NCI-H128 (cell line): Measurements from ENCODE around the gene PHYH.
"Not testable (repeated sequence)": the region's sequence is repeated elsewhere in the genome, so short reads cannot be mapped to it uniquely, and the experiment has no call there.

ENCODE experiments used
- DNase-seq: peaks from one replicate; lab custom pipeline; 2025; ENCODE audit not compliant: unreplicated experiment; lab: John Stamatoyannopoulos, UW

Gene PHYH

GRCh38 chr10:13322615-13323148 lies 22.8 kb upstream of the PHYH start:
- DNase-seq: no peak

GRCh38 chr10:13321576-13321975 lies 21.7 kb upstream of the PHYH start:
- no peak for DNase-seq

GRCh38 chr10:13319166-13319565 lies 19.3 kb upstream of the PHYH start:
- no peak for DNase-seq

DNA sequence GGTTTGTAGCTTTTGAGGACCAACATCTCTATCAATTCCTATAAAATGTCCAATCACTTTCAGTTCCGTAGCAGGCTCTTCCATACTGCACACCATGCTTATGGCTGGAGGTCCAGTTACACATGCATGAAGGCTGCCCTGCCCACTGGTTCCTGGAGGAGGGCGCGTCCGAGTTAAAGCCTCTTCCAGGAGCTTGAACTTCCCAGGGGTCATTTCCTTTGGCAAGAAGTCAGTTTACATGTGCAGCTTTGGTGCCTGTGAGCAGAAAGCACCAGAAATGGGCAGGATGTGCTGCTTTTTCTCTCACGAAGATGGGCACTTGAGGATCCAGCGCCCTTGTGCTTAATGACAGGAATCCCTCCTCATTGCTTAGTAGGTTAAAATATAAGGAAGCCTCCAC lies 17.6 kb upstream of the PHYH start:
- no peak for DNase-seq

DNA sequence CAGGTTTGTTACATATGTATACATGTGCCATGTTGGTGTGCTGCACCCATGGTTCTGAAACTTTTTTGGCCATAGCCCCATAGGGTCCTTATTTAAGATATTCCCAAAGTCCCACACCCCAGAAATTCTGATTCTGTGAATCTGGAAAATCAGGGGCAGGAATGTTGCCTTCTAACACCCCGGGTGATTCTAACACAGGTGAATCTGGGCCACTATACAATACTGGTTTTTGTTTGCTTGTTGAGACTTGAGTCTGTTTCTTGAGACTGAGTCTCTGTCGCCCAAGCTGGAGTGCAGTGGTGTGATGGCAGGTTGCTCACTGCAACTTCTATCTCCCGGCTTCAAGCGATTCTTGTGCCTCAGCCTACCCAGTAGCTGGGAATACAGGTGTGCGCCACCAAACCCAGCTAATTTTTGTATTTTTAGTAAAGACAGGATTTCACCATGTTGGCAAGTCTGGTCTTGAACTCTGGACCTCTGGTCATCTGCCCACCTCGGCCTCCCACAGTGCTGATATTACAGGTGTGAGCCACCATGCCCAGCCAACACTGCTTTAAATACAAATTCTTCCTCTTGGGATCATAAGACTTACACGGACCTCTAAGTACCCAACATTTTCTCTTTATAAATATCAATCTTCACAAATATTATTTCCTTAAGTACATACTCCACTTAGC lies 16.9 kb upstream of the PHYH start:
- no peak for DNase-seq

DNA sequence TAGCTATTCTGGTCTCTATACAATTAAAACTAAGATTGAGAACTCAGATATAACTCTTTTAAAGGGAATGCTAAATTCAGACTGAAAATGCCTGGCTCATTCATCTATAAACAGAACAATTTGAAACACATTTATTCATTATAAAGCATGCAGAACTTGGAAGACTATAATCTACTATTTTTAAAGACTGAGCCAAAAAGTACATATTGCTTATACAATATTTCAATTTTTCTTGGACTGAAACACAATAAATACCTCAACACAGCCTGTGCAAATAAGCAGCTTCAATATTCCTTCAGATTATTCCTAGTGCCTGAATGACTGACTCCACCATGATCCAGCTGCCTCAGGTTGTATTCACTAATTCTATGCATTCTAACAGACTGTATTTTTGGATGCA lies 15.5 kb upstream of the PHYH start:
- DNase-seq: no peak

DNA sequence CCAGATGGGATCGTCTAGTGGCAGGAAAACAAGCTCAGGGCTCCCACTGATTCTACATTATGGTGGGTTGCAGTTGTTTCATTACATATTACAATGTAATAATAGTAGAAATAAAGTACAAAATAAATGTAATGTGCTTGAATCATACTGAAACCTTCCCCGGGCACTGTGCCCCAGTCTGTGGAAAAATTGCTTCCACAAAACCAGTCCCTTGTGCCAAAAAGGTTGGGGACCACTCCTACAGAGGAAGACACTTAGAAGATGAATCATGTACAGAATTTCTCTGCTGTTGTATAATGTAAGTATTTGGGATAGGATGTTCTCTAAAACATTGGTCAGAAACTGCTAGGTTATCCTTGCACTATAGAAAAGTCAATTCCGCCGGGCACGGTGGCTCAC lies 11.3 kb upstream of the PHYH start:
- no peak for DNase-seq

DNA sequence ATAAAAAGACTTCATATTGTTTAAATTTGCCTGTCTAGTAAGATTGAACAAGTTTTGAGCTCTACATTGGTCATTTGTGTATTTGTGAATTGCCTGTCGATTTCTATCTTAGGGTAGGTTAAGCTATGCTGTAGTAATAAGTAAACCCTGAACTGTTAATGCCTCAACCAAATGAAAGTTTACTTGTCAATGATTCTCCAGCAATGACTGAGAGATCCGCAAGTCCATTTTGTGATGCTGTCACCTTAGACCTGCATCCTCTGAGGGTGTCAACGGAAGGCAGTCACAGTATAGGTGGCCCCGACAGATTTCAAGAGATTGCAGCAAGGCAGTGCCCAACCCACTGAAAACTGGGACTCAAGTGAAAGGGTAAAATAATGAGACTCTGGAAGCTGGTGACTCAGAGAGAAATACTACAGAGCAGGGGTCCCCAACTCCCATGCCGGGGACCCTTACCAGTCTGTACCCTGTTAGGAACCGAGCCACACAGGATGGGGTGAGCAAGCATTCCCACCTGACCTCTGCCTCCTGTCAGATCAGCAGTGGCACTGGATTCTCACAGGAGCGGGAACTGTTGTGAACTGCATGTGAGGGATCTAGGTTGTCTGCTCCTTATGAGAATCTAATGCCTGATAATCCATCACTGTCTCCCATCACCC lies 10.8 kb upstream of the PHYH start:
- DNase-seq: no peak

GRCh38 chr10:13309792-13310191 lies 9.9 kb upstream of the PHYH start:
- DNase-seq: no peak

- no peak for DNase-seq
Observed at GRCh38 chr10:13308096-13308495, 8.2 kb upstream of the PHYH start.

DNA sequence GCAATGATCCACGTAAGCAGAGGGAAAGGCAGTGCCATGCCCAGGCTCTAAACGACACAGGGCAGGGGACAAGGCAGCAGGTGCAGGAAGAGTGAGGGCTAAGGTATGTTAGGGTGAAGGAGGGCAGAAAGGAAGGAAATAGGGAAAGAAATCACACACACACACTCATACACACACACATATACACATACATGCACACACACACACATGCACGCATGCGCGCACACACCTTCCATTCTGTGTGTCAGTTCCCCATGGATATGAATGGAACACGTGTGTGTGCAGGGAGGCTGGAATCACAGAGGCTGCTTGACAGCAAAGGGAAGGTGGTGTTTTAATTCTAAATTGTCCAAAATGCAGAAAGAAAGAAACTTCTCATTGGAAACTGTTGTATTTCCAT lies 6.2 kb upstream of the PHYH start:
- DNase-seq: no peak

DNA sequence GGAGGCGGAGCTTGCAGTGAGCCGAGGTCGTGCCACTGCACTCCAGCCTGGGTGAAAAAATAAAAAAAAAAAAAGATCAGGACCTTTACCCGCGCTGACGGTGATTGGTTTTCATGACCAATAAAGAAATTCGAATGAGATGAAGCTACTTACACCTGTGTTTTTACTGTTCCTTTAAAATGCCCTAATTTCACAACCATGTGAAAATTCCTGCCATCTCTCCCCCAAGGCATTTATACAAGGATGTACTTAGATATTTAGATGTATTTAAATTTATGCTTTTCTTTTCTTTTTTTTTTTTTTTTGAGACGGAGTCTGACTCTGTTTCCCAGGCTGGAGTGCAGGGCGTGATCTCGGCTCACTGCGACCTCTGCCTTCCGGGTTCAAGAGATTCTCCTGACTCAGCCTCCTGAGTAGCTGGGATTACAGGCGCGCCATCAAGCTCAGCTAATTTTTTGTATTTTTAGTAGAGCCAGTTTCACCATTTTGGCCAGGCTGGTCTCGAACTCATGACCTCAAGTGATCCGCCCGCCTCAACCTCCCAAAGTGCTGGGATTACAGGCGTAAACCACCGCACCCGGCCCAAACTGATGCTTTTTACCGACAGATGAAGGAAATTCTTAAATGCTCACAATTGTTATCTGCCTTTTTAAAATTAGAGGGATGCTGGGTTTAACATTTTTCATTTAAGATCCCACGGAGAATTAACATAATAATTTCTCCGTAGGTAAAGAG lies 3.1 kb upstream of the PHYH start:
- DNase-seq: no peak

GRCh38 chr10:13298748-13299436 lies 972 bp downstream of the PHYH start:
- no peak for DNase-seq

DNA sequence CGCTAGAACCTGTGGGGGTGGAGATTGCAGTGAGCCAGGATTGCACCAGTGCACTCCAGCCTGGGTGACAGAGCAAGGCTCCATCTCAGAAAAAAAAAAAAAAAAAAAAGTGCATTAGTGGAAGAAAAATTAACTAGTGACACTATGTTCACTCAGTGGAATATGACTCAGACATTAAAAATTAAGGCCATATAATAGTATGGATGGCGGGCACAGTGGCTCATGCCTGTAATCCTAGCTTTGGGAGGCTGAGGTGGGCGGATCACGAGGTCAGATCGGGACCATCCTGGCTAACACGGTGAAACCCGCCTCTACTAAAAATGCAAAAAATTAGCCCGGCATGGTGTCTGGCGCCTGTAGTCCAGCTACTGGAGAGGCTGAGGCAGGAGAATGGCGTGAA lies 3.4 kb downstream of the PHYH start:
- DNase-seq: no peak

- DNase-seq: no peak
Observed at GRCh38 chr10:13294784-13295183, 5.1 kb downstream of the PHYH start.

DNA sequence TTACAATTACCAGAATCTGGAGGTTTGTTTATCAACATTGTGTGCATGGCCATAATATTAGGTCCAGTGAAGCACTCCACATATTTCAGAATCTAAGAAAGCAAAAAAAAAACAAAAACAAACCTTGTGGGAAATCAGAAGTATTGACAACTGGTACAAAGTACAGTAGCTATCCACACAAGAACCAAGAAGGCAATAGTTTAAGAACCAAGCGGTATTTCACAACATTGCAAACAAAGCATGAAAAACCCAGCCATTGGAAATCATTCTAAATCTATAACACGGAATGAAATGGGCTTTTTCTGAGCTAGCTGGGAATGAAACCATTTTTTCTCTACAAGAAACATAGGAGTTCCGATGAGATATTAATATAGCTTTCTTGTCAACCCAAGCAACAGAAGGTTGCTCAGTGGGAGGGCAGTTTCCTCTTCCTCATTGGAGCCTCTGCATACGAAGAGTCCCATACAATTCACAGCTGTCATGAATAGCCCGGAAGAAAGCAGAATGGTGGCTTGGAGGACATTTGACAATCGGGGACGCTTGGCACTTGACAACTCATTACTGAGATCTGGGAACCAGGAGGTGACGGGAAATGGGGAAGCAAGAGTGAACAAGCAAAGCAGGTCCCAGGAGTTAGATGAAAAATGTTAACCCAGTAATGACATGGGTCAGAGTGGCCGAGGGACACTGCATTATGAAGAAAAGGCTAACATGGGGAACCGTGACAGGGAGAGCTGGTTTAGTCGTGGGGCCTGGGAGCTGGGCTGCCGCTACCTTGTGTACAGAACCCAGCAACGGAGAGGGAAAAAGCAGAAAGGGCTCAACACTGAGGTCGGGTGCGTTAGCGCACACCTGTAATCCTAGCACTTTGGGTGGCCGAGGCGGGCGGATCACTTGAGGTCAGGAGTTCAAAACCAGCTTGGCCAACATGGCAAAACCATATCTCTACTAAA lies 7.8 kb downstream of the PHYH start:
- no peak for DNase-seq

DNA sequence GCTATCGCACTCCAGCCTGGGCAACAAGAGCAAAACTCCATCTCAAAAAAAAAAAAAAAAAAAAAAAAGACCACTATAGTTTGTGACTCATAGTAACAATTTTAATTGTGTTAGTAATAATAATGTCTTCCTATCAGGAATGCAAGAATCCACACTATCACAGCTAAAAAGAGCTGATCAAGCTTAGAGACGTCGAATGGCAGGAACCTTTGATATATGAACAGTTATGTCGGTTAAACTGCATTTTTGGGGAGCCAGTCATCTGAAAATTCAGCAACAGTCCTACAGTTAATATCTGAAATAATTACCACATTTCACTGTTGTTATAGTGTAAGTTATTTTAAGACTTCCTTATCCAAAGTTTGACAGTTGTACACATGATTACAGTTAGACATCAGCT lies 8.8 kb downstream of the PHYH start:
- DNase-seq: no peak

GRCh38 chr10:13284050-13284449 lies 15.8 kb downstream of the PHYH start:
- DNase-seq: no peak

GRCh38 chr10:13282348-13282747 lies 17.5 kb downstream of the PHYH start:
- not testable (repeated sequence) for DNase-seq

DNA sequence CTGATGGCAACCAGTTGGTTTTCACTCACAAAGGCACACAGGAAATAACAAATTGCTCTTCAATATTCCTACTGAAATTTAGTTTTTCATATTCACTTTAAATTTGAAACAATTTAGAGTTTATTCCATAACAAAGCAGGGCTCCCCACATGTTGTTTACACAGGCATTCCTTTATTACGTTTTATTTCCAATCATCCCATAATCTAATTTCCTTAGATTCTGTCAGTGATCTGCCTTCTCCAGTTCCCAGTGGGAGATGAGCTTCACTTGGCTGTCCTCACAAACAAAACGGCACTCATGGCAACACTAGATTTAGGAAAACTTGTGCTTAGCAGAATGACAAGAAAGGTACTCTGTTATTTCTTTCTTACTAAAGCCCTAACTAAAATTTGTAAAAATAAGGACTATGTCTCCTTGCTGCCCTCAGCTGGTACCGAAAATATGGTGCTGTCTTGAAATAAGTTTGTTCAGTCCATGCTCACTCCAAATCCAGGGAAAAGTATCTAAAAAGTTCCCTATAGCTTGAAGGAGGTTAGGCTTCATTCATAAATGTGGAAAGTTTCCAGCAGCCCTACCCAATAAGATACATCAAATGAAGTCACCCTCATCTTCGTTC lies 23.0 kb downstream of the PHYH start:
- DNase-seq: no peak
